ENCODE measurements around the gene DAAM1. TPM values are rescaled to one million over a fixed set of nuclear protein-coding genes. Genes with fewer than 3 reads are reported as not detected.

The DAAM1 gene
- polyA plus RNA-seq, 1 of the 3 experiments (the other 2 are of a cell fraction): 5.1 TPM

DNA sequence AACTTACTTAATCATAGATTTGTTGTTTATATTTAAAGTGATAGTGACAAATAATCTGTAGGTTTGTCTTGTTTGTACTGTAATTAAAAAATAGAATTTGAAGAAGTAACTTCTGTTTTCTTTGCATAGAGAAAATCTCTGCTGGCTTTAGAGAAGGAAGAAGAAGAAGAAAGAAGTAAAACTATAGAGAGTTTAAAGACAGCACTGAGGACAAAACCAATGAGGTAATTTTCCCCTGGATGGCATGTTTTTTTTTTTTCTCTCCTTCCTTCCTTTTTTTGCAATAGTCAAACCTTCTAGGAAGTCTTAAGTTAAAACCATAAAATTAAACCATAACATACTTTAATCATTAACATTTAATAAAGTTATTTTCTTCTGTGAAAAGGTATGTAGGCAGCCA, 131.9 kb downstream of the DAAM1 start (continued):
- no peak for TF ChIP-seq RXRA (IDR thresholded peaks at IDR 0.05; ENCODE audit: borderline replicate concordance, low read depth)
- TF ChIP-seq ELF1 (IDR thresholded peaks at IDR 0.05): no peak
- TF ChIP-seq, protein P1, sequence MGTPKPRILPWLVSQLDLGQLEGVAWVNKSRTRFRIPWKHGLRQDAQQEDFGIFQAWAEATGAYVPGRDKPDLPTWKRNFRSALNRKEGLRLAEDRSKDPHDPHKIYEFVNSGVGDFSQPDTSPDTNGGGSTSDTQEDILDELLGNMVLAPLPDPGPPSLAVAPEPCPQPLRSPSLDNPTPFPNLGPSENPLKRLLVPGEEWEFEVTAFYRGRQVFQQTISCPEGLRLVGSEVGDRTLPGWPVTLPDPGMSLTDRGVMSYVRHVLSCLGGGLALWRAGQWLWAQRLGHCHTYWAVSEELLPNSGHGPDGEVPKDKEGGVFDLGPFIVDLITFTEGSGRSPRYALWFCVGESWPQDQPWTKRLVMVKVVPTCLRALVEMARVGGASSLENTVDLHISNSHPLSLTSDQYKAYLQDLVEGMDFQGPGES (IDR thresholded peaks at IDR 0.05; ENCODE audit: low read depth, low read length): no peak
- TF ChIP-seq CHD2 (IDR thresholded peaks at IDR 0.05; ENCODE audit: low read length, partially characterized antibody): no peak
- no peak for TF ChIP-seq YY1 (IDR thresholded peaks at IDR 0.05; ENCODE audit: low read depth)

DNA sequence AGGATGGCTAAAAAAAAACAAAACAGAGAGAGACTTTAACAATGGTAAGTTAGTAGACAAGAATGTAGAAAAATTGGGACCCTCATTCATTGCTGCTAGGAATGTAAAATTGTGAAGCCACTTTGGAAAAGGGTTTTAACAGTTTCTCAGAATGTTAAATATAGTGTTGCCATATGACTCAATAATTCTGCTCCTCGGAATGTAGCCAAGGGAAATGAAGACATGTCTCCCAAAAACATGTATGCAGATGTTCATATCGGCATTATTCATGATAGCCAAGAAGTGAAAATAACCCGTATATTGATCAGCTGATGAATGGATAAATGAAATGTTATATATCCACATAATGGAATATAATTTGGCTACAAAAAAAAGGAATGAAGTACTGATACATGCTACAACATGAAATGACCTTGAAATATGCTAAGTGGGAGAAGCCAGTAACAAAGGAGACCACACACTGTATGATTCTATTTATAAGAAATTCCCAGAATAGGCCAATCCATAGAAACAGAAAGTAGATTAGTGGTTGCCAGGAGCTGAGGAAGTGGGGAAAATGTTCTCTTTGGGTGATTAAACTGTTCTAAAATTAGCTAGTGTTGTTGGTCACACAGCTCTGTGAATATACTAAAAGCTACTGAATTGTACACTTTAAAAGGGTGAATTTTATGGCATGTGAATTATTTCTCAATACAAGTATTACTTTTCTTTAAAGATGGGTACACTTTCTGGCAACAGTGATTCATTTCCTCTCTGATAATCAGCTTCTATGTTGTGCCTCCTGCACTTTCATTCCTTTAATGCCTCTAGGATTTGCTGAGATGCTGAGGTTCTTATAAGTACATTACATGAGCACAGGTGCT, 132.5 kb downstream of the DAAM1 start:
- WGBS (ENCODE audit: low lambda C conversion rate): 86% methylated on average over 3 of the region's 3 CpGs
- Histone ChIP-seq H3K9me2 (no peaks in the 10 kb centered on the region), H3K36me3 (replicated peaks in 1 of 2; ENCODE audit: control insufficient read depth in 1 of 2, insufficient read depth in 2 of 2, low read length in 1 of 2) (peaks cover 16% of the 10 kb centered on the region in 2 experiments), H3K4me1 (ENCODE audit: control insufficient read depth in 1 of 2, insufficient read depth in 2 of 2, low read depth in 1 of 2, low read length in 1 of 2) (peaks cover 0 to 20% of the 10 kb centered on the region in 2 experiments; a peak in 3 of 4 replicates), H3F3A (replicated peaks; ENCODE audit: insufficient read depth) (peaks cover 21% of the 10 kb centered on the region), H3K9me3 (no peaks in the 10 kb centered on the region), H3K4me2 (peak overlapping the region; percentile 57), H3K79me2 (ENCODE audit: insufficient read depth) (no peaks in the 10 kb centered on the region), H3K4me3 (ENCODE audit: low read depth in 2 of 2, low read length in 1 of 2) (no peak overlapping the region), H3K27me3 (ENCODE audit: insufficient read depth) (no peaks in the 10 kb centered on the region), H2AFZ (ENCODE audit: low read depth) (no peak overlapping the region), H3K9ac (peak overlapping the region; percentile 39; the same call in 1 of the 2 replicates), H4K20me1 (ENCODE audit: insufficient read depth) (no peaks in the 10 kb centered on the region), H3K27ac (ENCODE audit: low read depth in 2 of 2, low read length in 1 of 2) (peak overlapping the region; percentile 22 to 84; a peak in 3 of 4 replicates)
- TF ChIP-seq RXRA (IDR thresholded peaks at IDR 0.05; ENCODE audit: borderline replicate concordance, low read depth): no peak
- peak; percentile 23; the same call in 1 of the 2 replicates for TF ChIP-seq FOSL2 (IDR thresholded peaks at IDR 0.05; ENCODE audit: borderline replicate concordance, low read depth)
- TF ChIP-seq, protein P2, sequence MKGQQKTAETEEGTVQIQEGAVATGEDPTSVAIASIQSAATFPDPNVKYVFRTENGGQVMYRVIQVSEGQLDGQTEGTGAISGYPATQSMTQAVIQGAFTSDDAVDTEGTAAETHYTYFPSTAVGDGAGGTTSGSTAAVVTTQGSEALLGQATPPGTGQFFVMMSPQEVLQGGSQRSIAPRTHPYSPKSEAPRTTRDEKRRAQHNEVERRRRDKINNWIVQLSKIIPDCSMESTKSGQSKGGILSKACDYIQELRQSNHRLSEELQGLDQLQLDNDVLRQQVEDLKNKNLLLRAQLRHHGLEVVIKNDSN (IDR thresholded peaks at IDR 0.05; ENCODE audit: borderline replicate concordance, low read depth): no peak
- no peak for TF ChIP-seq EZH2phosphoT487 (IDR thresholded peaks at IDR 0.05; ENCODE audit: borderline replicate concordance, low read depth)
- peak; percentile 20; the same call in 1 of the 2 replicates for TF ChIP-seq TCF12 (IDR thresholded peaks at IDR 0.05)
- DNase-seq: no peak
- ChIA-PET POLR2A (no interaction called here), CTCF (no interaction called here)

DNA sequence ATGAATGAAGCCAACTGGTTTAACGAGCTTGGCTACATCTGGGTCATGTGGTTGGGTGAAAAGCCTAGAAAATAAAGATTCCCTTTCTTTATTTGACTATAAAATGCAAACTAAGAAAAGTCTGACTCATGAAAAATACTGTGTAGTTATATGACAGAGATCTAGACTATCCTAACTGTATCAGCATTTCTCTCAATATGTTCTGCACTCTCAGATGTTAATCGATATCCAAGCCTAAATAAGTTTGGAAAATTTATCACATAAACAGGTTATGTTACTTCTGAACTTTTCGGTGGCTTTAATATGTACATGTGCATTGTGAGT, 133.1 kb downstream of the DAAM1 start:
- Histone ChIP-seq H3K9me3 (no peaks in the 10 kb centered on the region), H3K79me2 (ENCODE audit: insufficient read depth) (no peaks in the 10 kb centered on the region), H4K20me1 (ENCODE audit: insufficient read depth) (no peaks in the 10 kb centered on the region), H3K9ac (peak overlapping the region; percentile 39; the same call in 1 of the 2 replicates), H2AFZ (ENCODE audit: low read depth) (no peak overlapping the region), H3K4me2 (peak overlapping the region; percentile 57), H3K9me2 (no peaks in the 10 kb centered on the region), H3K27ac (ENCODE audit: low read depth in 2 of 2, low read length in 1 of 2) (peak overlapping the region; percentile 22 to 84; a peak in 3 of 4 replicates), H3K4me1 (ENCODE audit: control insufficient read depth in 1 of 2, insufficient read depth in 2 of 2, low read depth in 1 of 2, low read length in 1 of 2) (peaks cover 0 to 20% of the 10 kb centered on the region in 2 experiments; a peak in 3 of 4 replicates), H3K27me3 (ENCODE audit: insufficient read depth) (no peaks in the 10 kb centered on the region), H3K4me3 (ENCODE audit: low read depth in 2 of 2, low read length in 1 of 2) (no peak overlapping the region), H3F3A (replicated peaks; ENCODE audit: insufficient read depth) (peaks cover 21% of the 10 kb centered on the region), H3K36me3 (replicated peaks in 1 of 2; ENCODE audit: control insufficient read depth in 1 of 2, insufficient read depth in 2 of 2, low read length in 1 of 2) (peaks cover 22% of the 10 kb centered on the region in 2 experiments)
- DNase-seq: no peak
- CTCF ChIA-PET: no interaction called here
- TF ChIP-seq GATA2 (CRISPR knock-in tag; IDR thresholded peaks at IDR 0.05): no peak
- no peak for TF ChIP-seq FOSL2 (IDR thresholded peaks at IDR 0.05; ENCODE audit: borderline replicate concordance, low read depth)
- 70% methylated on average over 3 of the region's 3 CpGs for WGBS (ENCODE audit: low lambda C conversion rate)
- POLR2A ChIA-PET: no interaction called here
